Measurements from ENCODE around the gene B3GALNT2. TPM values are rescaled to one million over a fixed set of nuclear protein-coding genes. Genes with fewer than 3 reads are reported as not detected.

B3GALNT2 gene
- total RNA-seq, 2 donors from 2014 or later, result 6.3 to 8.2 TPM

DNA sequence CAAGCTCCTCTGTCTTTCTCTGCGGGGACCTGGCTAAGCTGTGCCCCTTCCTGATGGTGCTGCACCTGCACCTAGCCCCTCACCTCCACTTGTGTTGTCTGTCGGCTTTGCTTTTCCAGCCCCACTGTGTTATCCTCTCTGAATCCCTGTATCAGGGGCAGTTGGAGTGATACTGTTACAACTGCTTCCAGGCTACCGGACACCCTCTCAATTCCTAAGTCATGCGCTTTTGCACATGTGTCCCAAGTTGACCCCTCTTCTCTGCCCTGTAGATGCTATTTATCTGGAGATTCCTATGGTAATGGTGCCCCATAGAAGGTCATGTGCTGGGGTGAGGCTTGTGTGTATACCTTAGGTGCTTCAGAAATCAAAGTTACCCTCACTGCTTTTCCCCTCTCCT, 78.1 kb downstream of the B3GALNT2 start:
- Mint-ChIP-seq H3K27me3 (no peaks in the 10 kb centered on the region), H3K4me3 (no peak overlapping the region), H3K4me1 (peaks cover 20% of the 10 kb centered on the region), H3K27ac (no peak overlapping the region), H3K36me3 (ENCODE audit: low read depth) (peaks cover 5% of the 10 kb centered on the region)
- no peak for DNase-seq
- no peak for ATAC-seq
- no peaks in the 10 kb centered on the region for H3K9me3 ChIP-seq (ENCODE audit: control insufficient read depth, low read length, poor library complexity, severe bottlenecking)

DNA sequence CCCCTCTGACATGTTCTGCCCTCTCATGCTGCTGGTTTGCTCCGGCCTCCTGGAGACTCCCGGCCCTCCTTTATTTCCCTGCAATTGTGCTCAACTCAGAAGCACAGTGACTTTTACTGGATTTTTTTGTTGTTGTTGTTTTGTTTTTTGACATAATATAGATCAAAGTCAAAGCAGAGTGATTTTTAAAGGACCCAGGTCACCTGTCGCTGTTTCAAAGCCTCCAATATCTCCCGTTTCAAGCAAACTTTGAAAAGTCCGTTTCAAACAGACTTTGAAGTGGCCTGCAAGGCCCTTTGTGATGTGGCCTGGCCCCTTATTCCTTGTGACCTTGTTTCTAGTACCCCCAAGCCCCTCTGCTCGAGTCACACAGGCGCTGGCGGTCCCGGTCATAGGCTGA, 78.9 kb downstream of the B3GALNT2 start:
- DNase-seq (no peak), ATAC-seq (no peak)
- H3K4me3 Mint-ChIP-seq, result peak overlapping the region; percentile 43
- no peaks in the 10 kb centered on the region for H3K9me3 ChIP-seq (ENCODE audit: control insufficient read depth, low read length, poor library complexity, severe bottlenecking)
- no peak overlapping the region for H3K27ac Mint-ChIP-seq
- no peaks in the 10 kb centered on the region for H3K27me3 Mint-ChIP-seq
- H3K36me3 Mint-ChIP-seq (ENCODE audit: low read depth), result peaks cover 5% of the 10 kb centered on the region
- peaks cover 20% of the 10 kb centered on the region for H3K4me1 Mint-ChIP-seq

DNA sequence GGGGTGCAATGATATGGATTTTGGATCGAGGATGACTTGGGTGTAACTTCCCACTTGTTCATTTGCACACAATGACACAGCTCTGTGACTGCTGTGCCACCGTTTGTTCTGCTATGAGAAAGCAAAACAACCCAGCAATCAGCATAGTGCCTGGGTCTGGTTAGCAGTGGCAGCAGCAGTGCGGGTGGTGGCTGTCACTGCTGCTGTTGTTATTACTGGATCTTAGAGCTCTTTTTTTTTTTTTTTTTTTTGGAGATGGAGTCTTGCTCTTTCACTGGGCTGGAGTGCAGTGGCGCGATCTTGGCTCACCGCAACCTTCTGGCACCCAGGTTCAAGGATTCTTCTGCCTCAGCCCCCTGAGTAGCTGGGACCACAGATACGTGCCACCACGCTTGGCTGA, 80.2 kb downstream of the B3GALNT2 start:
- ATAC-seq, result no peak
- peaks cover 20% of the 10 kb centered on the region for H3K4me1 Mint-ChIP-seq
- peaks cover 5% of the 10 kb centered on the region for H3K36me3 Mint-ChIP-seq (ENCODE audit: low read depth)
- no peak overlapping the region for H3K27ac Mint-ChIP-seq
- no peak overlapping the region for H3K4me3 Mint-ChIP-seq
- H3K9me3 ChIP-seq (ENCODE audit: control insufficient read depth, low read length, poor library complexity, severe bottlenecking), result no peaks in the 10 kb centered on the region
- no peaks in the 10 kb centered on the region for H3K27me3 Mint-ChIP-seq
- DNase-seq, result no peak

DNA sequence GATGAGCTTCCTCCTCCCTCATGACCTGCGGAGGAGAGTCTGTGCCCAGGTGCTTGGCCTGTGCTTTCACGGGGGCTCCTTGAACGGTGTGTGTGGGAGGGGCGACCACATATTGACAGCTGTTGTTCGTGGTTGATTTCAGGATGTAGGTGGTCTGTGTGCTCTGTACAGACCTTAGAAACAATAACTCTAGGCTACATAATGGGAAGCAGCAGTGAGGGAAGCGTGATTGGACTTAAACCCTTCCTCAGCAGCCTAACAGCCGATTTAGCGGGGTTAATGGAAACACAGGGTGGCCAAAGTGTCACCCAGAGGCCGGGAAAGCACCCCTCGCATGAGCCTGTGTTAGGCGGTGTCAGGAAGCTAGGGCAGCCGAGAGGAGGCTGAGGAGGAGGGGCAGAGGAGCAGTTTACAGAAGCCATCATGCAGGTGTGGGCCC, 81.0 kb downstream of the B3GALNT2 start:
- Mint-ChIP-seq H3K4me3 (no peak overlapping the region), H3K4me1 (peaks cover 20% of the 10 kb centered on the region), H3K36me3 (ENCODE audit: low read depth) (peaks cover 5% of the 10 kb centered on the region), H3K27me3 (no peaks in the 10 kb centered on the region), H3K27ac (peak overlapping the region; percentile 87)
- DNase-seq (peak in 2 of 3 donors; percentile 7 to 9), ATAC-seq (peak; percentile 85)
- H3K9me3 ChIP-seq (ENCODE audit: control insufficient read depth, low read length, poor library complexity, severe bottlenecking), result no peaks in the 10 kb centered on the region

DNA sequence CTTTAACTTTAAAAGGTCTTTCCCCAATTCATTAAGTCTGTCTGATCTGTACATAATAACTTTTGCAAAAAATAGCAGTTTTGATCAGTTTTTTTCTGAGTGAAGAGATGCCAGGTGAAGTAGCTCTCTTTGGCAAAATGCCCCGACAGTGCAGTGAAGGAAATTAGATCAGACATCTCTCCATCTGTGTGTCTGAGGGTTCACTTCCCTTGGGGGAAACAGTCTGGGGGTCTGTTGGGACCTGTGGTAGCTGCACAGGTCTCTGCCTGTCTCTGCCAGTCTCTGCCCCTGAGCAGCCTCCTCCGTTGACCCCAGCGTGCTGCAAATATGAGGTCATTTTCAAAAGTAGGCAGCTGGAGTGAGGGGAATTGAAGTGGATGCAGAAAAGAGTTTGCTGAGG, 82.5 kb downstream of the B3GALNT2 start:
- H3K9me3 ChIP-seq (ENCODE audit: control insufficient read depth, low read length, poor library complexity, severe bottlenecking), result no peaks in the 10 kb centered on the region
- Mint-ChIP-seq H3K27ac (peak overlapping the region; percentile 87), H3K36me3 (ENCODE audit: low read depth) (peaks cover 5% of the 10 kb centered on the region), H3K27me3 (no peaks in the 10 kb centered on the region), H3K4me1 (peaks cover 20% of the 10 kb centered on the region), H3K4me3 (no peak overlapping the region)
- ATAC-seq, result no peak
- no peak for DNase-seq

DNA sequence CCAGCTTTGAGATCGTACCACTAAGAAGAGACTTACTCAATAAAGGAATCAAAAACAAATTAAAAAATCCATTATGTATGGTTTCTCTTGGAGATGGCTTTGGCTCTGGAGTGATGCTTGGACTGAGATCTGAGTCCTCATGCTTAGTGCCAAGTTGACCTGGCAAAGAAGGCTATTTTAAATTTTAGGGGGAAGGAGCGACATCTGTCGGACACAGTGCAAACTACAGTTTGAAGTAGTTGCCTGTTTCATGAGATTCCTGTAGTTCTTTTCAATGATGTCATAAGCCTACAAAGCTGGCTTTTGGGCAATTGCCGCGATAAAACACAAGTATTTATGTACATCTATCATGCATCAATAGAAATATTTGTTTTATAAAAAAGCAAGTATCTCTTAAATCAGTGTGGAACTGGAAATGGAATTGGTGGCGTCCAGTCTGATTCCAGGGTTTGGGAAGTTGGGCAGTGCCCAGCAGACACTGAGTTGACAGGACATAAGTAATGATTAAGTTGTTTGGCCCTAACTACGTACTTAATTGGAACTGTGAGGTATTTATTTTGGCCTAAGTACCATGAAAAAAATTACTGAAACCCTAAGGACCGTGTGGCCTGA, 87.1 kb downstream of the B3GALNT2 start:
- Mint-ChIP-seq H3K4me3 (no peak overlapping the region), H3K27ac (no peak overlapping the region), H3K27me3 (no peaks in the 10 kb centered on the region), H3K4me1 (peaks cover 2% of the 10 kb centered on the region), H3K36me3 (ENCODE audit: low read depth) (no peaks in the 10 kb centered on the region)
- H3K9me3 ChIP-seq (ENCODE audit: control insufficient read depth, low read length, poor library complexity, severe bottlenecking), result no peaks in the 10 kb centered on the region
- ATAC-seq, result peak; percentile 72
- DNase-seq, result peak; percentile 16 to 54 (median 33)

DNA sequence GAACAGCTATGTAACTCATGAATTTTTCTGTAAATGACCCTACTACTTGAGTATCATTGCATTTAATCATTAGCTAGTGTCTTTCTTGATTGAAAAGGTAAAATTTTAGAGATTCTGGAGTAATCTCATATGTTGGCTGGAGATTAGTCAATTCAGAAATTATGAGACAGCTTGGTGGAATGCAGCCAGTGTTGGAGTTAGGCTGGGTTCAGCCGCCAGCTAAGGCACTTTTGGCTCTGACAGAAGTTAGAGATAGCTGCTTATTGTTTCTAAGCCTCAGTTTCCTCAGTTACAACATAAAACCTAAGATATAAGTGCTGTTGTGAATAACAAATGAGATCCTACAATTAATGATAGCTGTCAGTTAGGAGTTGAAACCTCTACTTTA, 87.6 kb downstream of the B3GALNT2 start:
- Mint-ChIP-seq H3K27me3 (no peaks in the 10 kb centered on the region), H3K36me3 (ENCODE audit: low read depth) (no peaks in the 10 kb centered on the region), H3K27ac (no peak overlapping the region), H3K4me3 (no peak overlapping the region), H3K4me1 (peaks cover 5% of the 10 kb centered on the region)
- no peak for DNase-seq
- no peaks in the 10 kb centered on the region for H3K9me3 ChIP-seq (ENCODE audit: control insufficient read depth, low read length, poor library complexity, severe bottlenecking)
- ATAC-seq, result no peak

DNA sequence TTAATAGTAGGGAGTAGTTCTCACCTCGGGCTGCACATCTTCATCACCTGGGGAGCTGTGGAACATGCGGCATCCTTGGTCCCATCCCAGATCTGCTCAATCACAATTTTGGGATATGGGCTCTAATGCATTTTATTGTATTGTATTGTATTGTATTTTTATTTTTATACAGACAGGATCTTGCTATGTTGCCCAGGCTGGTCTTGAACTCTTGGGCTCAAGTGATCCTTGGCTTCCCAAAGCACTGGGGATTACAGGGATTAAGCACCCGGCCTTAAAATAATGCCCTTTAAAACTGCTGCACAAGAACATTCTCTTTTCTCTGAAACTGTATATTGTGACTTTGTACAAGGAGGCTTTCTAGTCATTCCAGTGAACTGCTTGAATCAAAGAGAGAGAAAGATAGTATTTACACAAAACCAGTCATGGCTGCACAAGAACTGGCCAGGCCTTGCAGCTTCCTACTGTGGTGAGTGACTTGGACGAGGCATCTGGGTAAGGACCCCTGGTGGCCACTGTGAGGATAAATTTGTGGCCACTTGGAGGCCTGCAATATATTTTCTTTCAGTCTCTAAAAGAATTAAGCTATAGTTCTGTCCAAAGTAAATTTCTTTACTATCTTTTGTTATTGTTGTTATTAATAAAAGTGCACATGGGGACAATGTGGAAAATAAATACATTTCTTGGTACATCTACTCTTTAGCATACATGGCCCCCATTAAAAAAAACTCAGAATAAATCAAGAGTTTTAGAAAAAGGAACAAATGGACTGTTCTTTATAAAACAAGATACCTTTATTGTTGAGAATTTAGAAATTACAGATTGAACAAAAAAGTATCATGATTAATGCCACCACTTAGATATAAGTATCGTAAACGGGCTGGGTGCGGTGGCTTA, 89.0 kb downstream of the B3GALNT2 start:
- H3K4me1 Mint-ChIP-seq, result peaks cover 5% of the 10 kb centered on the region
- ATAC-seq (peak; percentile 82), DNase-seq (peak; percentile 20 to 43 (median 37))
- H3K9me3 ChIP-seq (ENCODE audit: control insufficient read depth, low read length, poor library complexity, severe bottlenecking), result no peaks in the 10 kb centered on the region
- H3K36me3 Mint-ChIP-seq (ENCODE audit: low read depth), result no peaks in the 10 kb centered on the region
- H3K27me3 Mint-ChIP-seq, result no peaks in the 10 kb centered on the region
- no peak overlapping the region for H3K4me3 Mint-ChIP-seq
- H3K27ac Mint-ChIP-seq, result no peak overlapping the region

DNA sequence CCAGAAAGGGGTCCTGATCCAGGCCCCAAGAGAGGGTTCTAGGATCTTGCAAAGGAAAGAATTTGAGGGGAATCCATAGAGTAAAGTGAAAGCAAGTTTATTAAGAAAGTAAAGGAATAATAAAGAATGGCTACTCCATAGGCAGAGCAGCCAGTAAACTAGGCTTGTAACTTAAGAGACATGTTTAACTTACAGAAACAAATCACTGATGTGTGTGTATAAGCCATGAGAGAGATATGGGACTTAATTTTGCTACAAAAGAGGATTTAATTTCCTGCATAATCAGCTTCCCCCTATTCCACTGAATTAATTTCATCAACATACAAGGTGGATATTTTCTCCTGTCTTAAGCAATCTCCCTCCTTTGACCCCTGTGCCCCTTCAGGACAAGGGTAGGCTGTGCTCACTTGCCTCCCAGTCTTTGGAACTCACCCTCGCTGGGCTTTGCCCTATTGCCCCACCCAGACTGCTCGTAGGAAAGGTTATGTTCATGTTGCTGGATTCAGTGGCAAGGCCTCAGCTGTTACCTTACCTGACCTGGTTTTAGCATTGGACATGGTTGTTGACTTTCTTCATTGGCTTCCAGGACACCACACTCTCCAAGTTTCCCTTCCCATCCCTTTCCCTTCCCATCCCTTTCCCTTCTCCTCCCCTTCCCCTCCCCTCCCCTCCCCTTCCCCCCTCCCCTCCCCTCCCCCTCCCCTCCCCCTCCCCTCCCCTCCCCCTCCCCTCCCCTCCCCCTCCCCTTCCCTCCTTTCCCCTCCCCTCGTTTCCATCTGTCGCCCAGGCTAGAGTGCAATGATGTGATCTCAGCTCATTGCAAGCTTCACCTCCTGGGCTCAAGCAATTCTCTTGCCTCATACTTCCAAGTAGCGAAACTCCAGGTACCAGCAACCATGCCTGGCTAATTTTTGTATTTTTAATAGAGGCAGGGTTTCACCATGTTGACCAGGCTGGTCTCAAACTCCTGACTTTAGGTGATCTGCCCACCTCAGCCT, 92.5 kb downstream of the B3GALNT2 start:
- Mint-ChIP-seq H3K27ac (peak overlapping the region; percentile 72), H3K4me1 (peaks cover 9% of the 10 kb centered on the region), H3K36me3 (ENCODE audit: low read depth) (no peaks in the 10 kb centered on the region), H3K4me3 (no peak overlapping the region), H3K27me3 (no peaks in the 10 kb centered on the region)
- DNase-seq (no peak), ATAC-seq (no peak)
- H3K9me3 ChIP-seq (ENCODE audit: control insufficient read depth, low read length, poor library complexity, severe bottlenecking), result no peaks in the 10 kb centered on the region

DNA sequence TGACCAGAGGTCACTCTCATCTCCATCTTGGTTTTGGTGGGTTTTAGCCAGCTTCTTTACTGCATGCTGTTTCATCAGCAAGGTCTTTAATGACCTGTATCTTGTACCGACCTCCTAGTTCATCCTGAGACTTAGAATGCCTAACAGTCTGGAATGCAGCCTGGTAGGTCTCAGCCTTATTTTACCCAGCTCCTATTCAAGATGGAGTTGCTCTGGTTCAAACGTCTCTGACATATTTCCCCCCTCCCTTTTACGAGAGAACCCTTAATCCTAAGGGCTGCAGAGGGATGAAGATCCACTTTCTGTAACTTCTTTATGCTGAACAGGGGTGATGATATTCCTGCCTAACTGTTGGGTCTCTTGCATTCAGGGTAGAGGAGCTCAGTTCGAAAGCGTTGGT, 93.8 kb downstream of the B3GALNT2 start:
- Mint-ChIP-seq H3K27ac (no peak overlapping the region), H3K4me3 (no peak overlapping the region), H3K36me3 (ENCODE audit: low read depth) (no peaks in the 10 kb centered on the region), H3K27me3 (no peaks in the 10 kb centered on the region), H3K4me1 (peaks cover 9% of the 10 kb centered on the region)
- no peak for ATAC-seq
- no peak for DNase-seq
- H3K9me3 ChIP-seq (ENCODE audit: control insufficient read depth, low read length, poor library complexity, severe bottlenecking), result no peaks in the 10 kb centered on the region

DNA sequence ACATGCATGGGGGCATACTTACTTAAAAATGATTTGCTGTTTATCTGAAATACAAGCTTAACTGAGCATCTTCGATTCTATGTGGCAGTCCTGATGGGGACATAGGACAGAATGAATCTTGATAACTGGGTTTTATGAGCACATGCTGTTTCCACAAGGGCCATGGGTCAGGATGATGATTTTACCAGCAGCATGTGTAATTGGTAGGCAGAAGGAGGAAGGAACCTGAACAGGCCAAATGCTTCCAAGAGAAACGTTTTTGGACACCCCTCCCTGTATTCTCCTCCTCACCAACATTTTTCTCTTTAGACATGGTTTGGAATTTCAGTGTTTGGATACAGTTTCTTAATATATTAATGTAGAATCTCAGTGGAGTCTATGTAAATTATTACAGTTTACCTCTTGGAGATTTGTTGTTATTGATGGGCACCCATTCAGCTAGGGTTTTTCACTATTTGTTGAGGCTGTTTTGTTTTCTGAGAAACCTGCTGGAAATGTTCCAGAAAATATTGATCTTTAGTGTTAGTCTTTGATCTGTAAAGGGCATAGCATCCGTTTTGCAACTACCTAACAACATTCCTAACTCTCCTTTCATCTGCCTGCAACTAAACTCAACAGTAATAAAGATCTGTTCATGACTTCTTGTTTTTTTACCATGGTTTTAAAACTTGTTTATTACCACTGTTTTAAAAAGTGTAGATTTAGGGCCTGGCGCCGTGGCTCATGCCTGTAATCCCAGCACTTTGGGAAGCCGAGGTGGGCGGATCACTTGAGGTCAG, 95.0 kb downstream of the B3GALNT2 start:
- H3K36me3 Mint-ChIP-seq (ENCODE audit: low read depth), result no peaks in the 10 kb centered on the region
- no peaks in the 10 kb centered on the region for H3K27me3 Mint-ChIP-seq
- H3K4me1 Mint-ChIP-seq, result peaks cover 7% of the 10 kb centered on the region
- H3K9me3 ChIP-seq (ENCODE audit: control insufficient read depth, low read length, poor library complexity, severe bottlenecking), result no peaks in the 10 kb centered on the region
- H3K27ac Mint-ChIP-seq, result no peak overlapping the region
- ATAC-seq (no peak), DNase-seq (no peak)
- H3K4me3 Mint-ChIP-seq, result no peak overlapping the region

DNA sequence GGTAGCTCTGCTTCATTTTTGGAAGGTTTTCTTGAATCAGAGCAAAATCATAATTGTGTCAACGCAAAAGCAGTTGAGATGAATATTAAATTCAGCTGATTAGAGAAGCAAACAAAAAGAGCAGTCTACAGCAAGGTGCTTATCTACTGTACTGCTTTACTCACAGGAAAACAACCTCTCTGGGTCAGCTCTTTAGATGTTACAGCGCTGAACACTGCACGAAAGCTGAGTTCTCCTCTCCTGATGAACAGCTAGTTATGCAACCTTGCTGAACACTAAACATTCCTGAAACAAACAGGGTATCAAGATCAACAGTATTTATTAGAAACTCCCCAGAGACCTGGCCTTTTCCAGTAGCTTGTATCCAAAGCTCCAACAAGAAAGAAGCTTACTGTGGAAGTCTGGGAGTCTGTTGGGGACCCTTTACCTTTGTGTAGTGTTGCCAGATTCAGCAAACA, 95.7 kb downstream of the B3GALNT2 start:
- H3K4me3 Mint-ChIP-seq, result no peak overlapping the region
- DNase-seq (no peak), ATAC-seq (no peak)
- no peaks in the 10 kb centered on the region for H3K36me3 Mint-ChIP-seq (ENCODE audit: low read depth)
- H3K9me3 ChIP-seq (ENCODE audit: control insufficient read depth, low read length, poor library complexity, severe bottlenecking), result no peaks in the 10 kb centered on the region
- peaks cover 8% of the 10 kb centered on the region for H3K4me1 Mint-ChIP-seq
- no peaks in the 10 kb centered on the region for H3K27me3 Mint-ChIP-seq
- H3K27ac Mint-ChIP-seq, result peak overlapping the region; percentile 51

Measured in T-helper 17 cell (primary cell).